ENCODE data around the gene LRRC75A. TPM values are rescaled to one million over a fixed set of nuclear protein-coding genes. Genes with fewer than 3 reads are reported as not detected.

LRRC75A gene
- total RNA-seq, 2 experiments from 2014 or later, result 1.2 to 1.8 TPM

DNA sequence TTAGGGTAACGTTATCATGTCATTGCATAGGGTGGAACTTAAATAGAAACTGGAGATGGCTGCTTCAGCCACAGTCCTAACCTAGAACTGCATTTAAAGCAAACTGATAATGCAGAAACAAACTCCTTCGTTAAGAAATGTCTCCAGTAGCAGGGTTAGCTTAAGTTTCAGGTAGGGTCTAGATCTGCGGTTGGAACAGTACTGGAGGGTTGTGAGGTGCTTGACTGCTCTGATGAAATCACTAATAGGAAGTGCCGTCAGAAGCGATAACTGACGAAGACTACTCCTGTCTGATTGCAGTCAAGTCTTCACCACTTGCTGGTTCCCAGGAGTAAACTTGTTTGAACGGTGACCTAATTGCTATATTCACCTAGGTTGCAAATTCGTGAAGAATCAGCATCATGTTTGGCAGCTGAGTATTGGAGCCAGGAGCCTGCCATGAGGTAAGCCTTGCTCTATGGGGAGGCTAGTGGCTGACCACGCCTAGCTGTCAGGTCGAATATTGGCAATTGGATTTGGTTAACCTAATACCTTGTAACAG, 52.1 kb downstream of the LRRC75A start:
- ChIA-PET CTCF (interaction anchor here (0.6 to 2.9 kb wide), 6 partner anchors 12 to 1173 kb away, joined by 3 to 30 read pairs (median 9); partner anchors contain the start of genes CCDC144A and TRPV2), POLR2A (interaction anchor here (1.0 to 7.0 kb wide), 10 partner anchors 12 to 225 kb away, joined by 3 to 137 read pairs (median 9); partner anchors contain the start of genes NCOR1, PIGL, TRPV2 and UBB)
- Mint-ChIP-seq H3K9me3 (no peaks in the 10 kb centered on the region), H3K4me1 (peaks cover 53% of the 10 kb centered on the region), H3K4me3 (peak overlapping the region; percentile 98), H3K36me3 (ENCODE audit: low read depth) (peaks cover 73% of the 10 kb centered on the region), H3K27ac (peak overlapping the region; percentile 97), H3K27me3 (no peaks in the 10 kb centered on the region)
- peak; percentile 47 for DNase-seq

- peaks cover 71% of the 10 kb centered on the region for H3K36me3 Mint-ChIP-seq (ENCODE audit: low read depth)
- peak; percentile 46 for DNase-seq
Measured at GRCh38 chr17:16439303-16439791, 52.6 kb downstream of the LRRC75A start.

DNA sequence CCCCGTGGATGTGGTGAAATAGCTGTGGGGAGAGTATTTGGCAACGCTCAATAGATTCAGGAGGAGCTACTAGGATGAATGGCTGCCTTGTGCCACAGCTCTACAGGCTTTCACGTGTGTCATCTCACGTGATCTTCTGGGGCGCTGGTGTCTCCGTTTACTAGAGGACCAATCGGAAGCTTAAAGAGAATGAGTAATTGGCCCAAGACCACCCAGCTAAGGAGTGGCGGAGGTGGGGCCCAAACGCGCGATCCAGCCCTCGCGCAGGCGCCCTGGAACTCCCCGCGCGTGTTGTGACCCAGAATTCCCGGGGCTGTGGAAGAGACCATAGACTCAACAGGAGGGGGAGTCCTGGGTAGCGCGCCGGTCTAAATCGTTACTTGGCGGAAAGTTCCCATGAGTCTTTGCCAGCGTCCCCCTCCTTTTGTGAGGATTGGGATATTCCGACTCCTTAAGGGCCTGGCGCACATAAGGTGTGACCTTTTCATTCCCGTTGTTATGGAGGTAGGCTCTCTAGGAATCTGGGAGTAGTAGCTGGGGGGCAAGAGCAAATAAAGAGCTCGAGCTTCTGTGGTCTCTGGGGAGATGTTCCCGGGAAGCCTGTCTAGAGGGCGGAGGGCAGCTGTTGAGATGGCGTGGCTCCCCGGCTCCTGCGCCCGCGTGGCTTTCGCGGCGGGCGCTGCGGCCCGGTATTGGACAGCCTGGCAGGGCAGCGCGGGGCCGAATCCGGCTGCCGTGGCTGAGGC, 53.3 kb downstream of the LRRC75A start:
- Mint-ChIP-seq H3K4me1 (peaks cover 47% of the 10 kb centered on the region), H3K36me3 (ENCODE audit: low read depth) (peaks cover 64% of the 10 kb centered on the region), H3K4me3 (peak overlapping the region; percentile 98), H3K27me3 (no peaks in the 10 kb centered on the region), H3K27ac (peak overlapping the region; percentile 97), H3K9me3 (no peaks in the 10 kb centered on the region)
- ChIA-PET CTCF (interaction anchor here (0.7 to 2.9 kb wide), 13 partner anchors 10 to 97 kb away, joined by 3 to 30 read pairs (median 4); partner anchors contain the start of genes CENPV, TRPV2 and UBB), POLR2A (interaction anchor here (0.6 to 7.0 kb wide), 18 partner anchors 9 to 224 kb away, joined by 3 to 137 read pairs (median 4); partner anchors contain the start of genes CENPV, NCOR1, PIGL and TRPV2)
- peak; percentile 95 for DNase-seq

More at GRCh38 chr17:16439303-16439791, 52.6 kb downstream of the LRRC75A start:
- H3K9me3 Mint-ChIP-seq, result no peaks in the 10 kb centered on the region
- H3K4me1 Mint-ChIP-seq, result peaks cover 52% of the 10 kb centered on the region
- peak overlapping the region; percentile 98 for H3K4me3 Mint-ChIP-seq
- no peaks in the 10 kb centered on the region for H3K27me3 Mint-ChIP-seq
- ChIA-PET POLR2A (interaction anchor here (1.0 to 7.0 kb wide), 13 partner anchors 8 to 225 kb away, joined by 3 to 137 read pairs (median 5); partner anchors contain the start of genes CENPV, NCOR1, PIGL and TRPV2), CTCF (interaction anchor here (1.2 to 2.9 kb wide), 3 partner anchors 24 to 82 kb away, joined by 4 to 30 read pairs (median 7); partner anchors contain the start of gene TRPV2)
- peak overlapping the region; percentile 97 for H3K27ac Mint-ChIP-seq

- ChIA-PET POLR2A (interaction anchor here (0.6 to 7.0 kb wide), 16 partner anchors 9 to 224 kb away, joined by 3 to 137 read pairs (median 4); partner anchors contain the start of genes NCOR1, TRPV2 and UBB), CTCF (interaction anchor here (0.7 to 2.9 kb wide), 13 partner anchors 9 to 98 kb away, joined by 3 to 30 read pairs (median 4); partner anchors contain the start of genes CENPV, TRPV2 and UBB)
- Mint-ChIP-seq H3K9me3 (no peaks in the 10 kb centered on the region), H3K27me3 (no peaks in the 10 kb centered on the region), H3K27ac (peak overlapping the region; percentile 97), H3K4me3 (peak overlapping the region; percentile 98), H3K4me1 (peaks cover 46% of the 10 kb centered on the region), H3K36me3 (ENCODE audit: low read depth) (peaks cover 65% of the 10 kb centered on the region)
- DNase-seq, result no peak
Measured at GRCh38 chr17:16438173-16438556, 53.8 kb downstream of the LRRC75A start.

- Mint-ChIP-seq H3K27ac (peak overlapping the region; percentile 35), H3K4me3 (no peak overlapping the region), H3K9me3 (no peaks in the 10 kb centered on the region), H3K36me3 (ENCODE audit: low read depth) (peaks cover 62% of the 10 kb centered on the region), H3K27me3 (no peaks in the 10 kb centered on the region), H3K4me1 (peaks cover 35% of the 10 kb centered on the region)
- ChIA-PET CTCF (interaction anchor here (2.2 kb wide), 1 partner anchor 8 kb away, joined by 20 read pairs; no protein-coding TSS in a partner anchor), POLR2A (interaction anchor here (2.9 to 6.0 kb wide), 3 partner anchors 9 to 56 kb away, joined by 13 to 55 read pairs (median 53); partner anchors contain the start of genes TRPV2 and UBB)
- DNase-seq, result no peak
Measured at GRCh38 chr17:16437083-16437482, 54.9 kb downstream of the LRRC75A start.

- H3K27ac Mint-ChIP-seq, result no peak overlapping the region
- H3K27me3 Mint-ChIP-seq, result no peaks in the 10 kb centered on the region
- H3K9me3 Mint-ChIP-seq, result no peaks in the 10 kb centered on the region
- H3K4me3 Mint-ChIP-seq, result no peak overlapping the region
- H3K36me3 Mint-ChIP-seq (ENCODE audit: low read depth), result peaks cover 61% of the 10 kb centered on the region
- peaks cover 27% of the 10 kb centered on the region for H3K4me1 Mint-ChIP-seq
- ChIA-PET POLR2A (interaction anchor here (1.1 to 6.0 kb wide), 4 partner anchors 9 to 55 kb away, joined by 3 to 55 read pairs (median 33); partner anchors contain the start of genes TRPV2 and UBB), CTCF (no interaction called here)
- DNase-seq, result no peak
Measured at GRCh38 chr17:16435925-16436886, 55.8 kb downstream of the LRRC75A start.

GRCh38 chr17:16434662-16435061, 57.3 kb downstream of the LRRC75A start:
- no peaks in the 10 kb centered on the region for H3K27me3 Mint-ChIP-seq
- H3K27ac Mint-ChIP-seq, result no peak overlapping the region
- ChIA-PET CTCF (no interaction called here), POLR2A (interaction anchor here (2.9 kb wide), 1 partner anchor 19 kb away, joined by 13 read pairs; the partner anchor contains the start of gene TRPV2)
- H3K4me3 Mint-ChIP-seq, result no peak overlapping the region
- DNase-seq, result no peak
- H3K36me3 Mint-ChIP-seq (ENCODE audit: low read depth), result peaks cover 56% of the 10 kb centered on the region
- peaks cover 15% of the 10 kb centered on the region for H3K4me1 Mint-ChIP-seq
- H3K9me3 Mint-ChIP-seq, result no peaks in the 10 kb centered on the region

DNA sequence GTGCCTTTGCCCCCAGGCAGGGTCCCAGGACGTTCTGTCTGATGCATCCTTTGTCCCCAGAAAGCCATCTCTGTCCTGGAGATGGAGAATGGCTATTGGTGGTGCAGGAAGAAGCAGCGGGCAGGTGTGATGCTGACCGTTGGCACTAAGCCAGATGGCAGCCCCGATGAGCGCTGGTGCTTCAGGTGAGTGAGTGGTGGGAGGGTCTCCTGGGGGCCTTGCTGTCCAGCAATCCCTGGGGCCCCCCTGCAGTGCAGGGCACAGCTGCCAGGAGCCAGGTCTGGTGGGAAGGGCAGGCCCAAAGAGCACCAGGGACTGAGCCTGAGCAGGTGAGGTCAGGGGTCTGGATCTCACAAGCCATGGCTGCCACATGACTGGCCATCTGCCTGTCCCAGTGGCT, 58.5 kb downstream of the LRRC75A start:
- Mint-ChIP-seq H3K36me3 (ENCODE audit: low read depth) (peaks cover 58% of the 10 kb centered on the region), H3K27me3 (no peaks in the 10 kb centered on the region), H3K4me1 (peaks cover 15% of the 10 kb centered on the region), H3K4me3 (no peak overlapping the region), H3K27ac (no peak overlapping the region), H3K9me3 (no peaks in the 10 kb centered on the region)
- POLR2A ChIA-PET, result no interaction called here
- CTCF ChIA-PET, result interaction anchor here (0.6 to 1.2 kb wide), 2 partner anchors 87 to 88 kb away, joined by 3 to 6 read pairs; no protein-coding TSS in a partner anchor
- DNase-seq, result no peak

- peaks cover 52% of the 10 kb centered on the region for H3K36me3 Mint-ChIP-seq (ENCODE audit: low read depth)
- no peaks in the 10 kb centered on the region for H3K27me3 Mint-ChIP-seq
- H3K4me3 Mint-ChIP-seq, result no peak overlapping the region
- H3K9me3 Mint-ChIP-seq, result no peaks in the 10 kb centered on the region
- H3K4me1 Mint-ChIP-seq, result peaks cover 5% of the 10 kb centered on the region
- no peak overlapping the region for H3K27ac Mint-ChIP-seq
- no peak for DNase-seq
- ChIA-PET CTCF (interaction anchor here (0.6 to 1.2 kb wide), 3 partner anchors 51 to 89 kb away, joined by 3 to 7 read pairs (median 3); partner anchors contain the start of gene UBB), POLR2A (interaction anchor here (5.2 kb wide), 1 partner anchor 16 kb away, joined by 27 read pairs; the partner anchor contains the start of gene TRPV2)
Measured at GRCh38 chr17:16432017-16432416, 60.0 kb downstream of the LRRC75A start.

DNA sequence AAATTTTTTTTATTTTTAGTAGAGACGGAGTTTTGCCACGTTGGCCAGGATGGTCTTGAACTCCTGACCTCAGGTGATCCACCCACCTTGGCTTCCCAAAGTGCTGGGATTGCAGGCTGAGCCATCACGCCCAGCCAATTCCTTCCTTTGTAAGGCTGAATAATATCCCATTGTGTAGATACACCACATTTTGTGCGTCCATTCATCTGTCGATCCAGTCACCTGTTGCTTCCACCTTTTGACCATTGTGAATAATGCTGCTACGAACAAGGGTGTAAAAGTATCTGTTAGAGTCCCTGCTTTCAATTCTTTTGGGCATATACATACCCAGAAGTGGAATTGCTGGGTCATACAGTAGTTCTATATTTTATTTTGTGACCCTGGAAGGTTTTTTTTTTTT, 61.3 kb downstream of the LRRC75A start:
- Mint-ChIP-seq H3K27ac (no peak overlapping the region), H3K9me3 (no peaks in the 10 kb centered on the region), H3K4me1 (peaks cover 2% of the 10 kb centered on the region), H3K27me3 (no peaks in the 10 kb centered on the region), H3K36me3 (ENCODE audit: low read depth) (peaks cover 58% of the 10 kb centered on the region), H3K4me3 (no peak overlapping the region)
- no peak for DNase-seq
- ChIA-PET CTCF (interaction anchor here (1.0 to 3.5 kb wide), 2 partner anchors 7 to 91 kb away, joined by 4 to 20 read pairs; no protein-coding TSS in a partner anchor), POLR2A (interaction anchor here (5.2 to 6.9 kb wide), 2 partner anchors 8 to 14 kb away, joined by 27 to 53 read pairs; partner anchors contain the start of gene TRPV2)

DNA sequence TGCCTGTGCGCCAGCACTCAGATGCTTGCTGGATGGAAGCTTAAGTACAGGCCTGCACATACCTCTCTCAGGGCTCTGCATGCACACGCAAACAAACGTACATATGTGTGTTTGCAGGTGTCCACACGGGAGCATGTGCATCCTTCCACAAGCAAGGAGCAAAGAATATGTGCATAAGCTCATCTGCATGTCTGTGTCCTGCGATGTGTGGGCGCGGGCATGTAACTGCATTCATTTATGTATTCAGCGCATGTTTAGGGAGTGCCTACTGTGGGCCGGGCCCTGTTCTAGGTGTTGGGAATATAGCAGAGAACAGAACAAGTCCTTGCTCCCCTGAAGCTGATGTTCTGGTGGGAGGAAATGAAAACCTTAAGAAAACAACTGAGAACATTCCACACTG, 62.9 kb downstream of the LRRC75A start:
- H3K4me1 Mint-ChIP-seq, result no peaks in the 10 kb centered on the region
- no peaks in the 10 kb centered on the region for H3K9me3 Mint-ChIP-seq
- H3K4me3 Mint-ChIP-seq, result no peak overlapping the region
- H3K27ac Mint-ChIP-seq, result no peak overlapping the region
- DNase-seq, result no peak
- no peaks in the 10 kb centered on the region for H3K27me3 Mint-ChIP-seq
- ChIA-PET CTCF (interaction anchor here (0.7 to 3.5 kb wide), 2 partner anchors 9 to 48 kb away, joined by 3 to 20 read pairs; partner anchors contain the start of gene UBB), POLR2A (interaction anchor here (5.2 to 6.9 kb wide), 2 partner anchors 9 to 13 kb away, joined by 27 to 53 read pairs; partner anchors contain the start of gene TRPV2)
- peaks cover 57% of the 10 kb centered on the region for H3K36me3 Mint-ChIP-seq (ENCODE audit: low read depth)
